AG04449 (cell line): ENCODE measurements around the gene KCNAB1.
A peak's percentile ranks its signal among the peaks of the same experiment; 100 is the strongest.

ENCODE experiments used
- CTCF ChIA-PET: fragments of 350-600 bp; formaldehyde crosslinking; extraction: SDS; loops from one replicate; lab custom pipeline; 2021; ENCODE audit warnings: antibody characterized with exemption; lab: Yijun Ruan, JAX
- POLR2A ChIA-PET: fragments of 400-600, 350-600 bp; formaldehyde crosslinking; extraction: SDS; loops from one replicate; lab custom pipeline; 2020; ENCODE audit warnings: antibody characterized with exemption, inconsistent platforms; lab: Yijun Ruan, JAX
- DNase-seq: peaks from one replicate; pipeline ENCODE4 v3.0.0-alpha.2; 2010; ENCODE audit warnings: low read depth, low spot score
- H3K4me3 ChIP-seq: 2 replicates; pipeline ENCODE4 v1.5.1; 2011; ENCODE audit warnings: low read depth, mild to moderate bottlenecking, control low read depth, low read length
- TF ChIP-seq, protein P1 (sequence below): IDR thresholded peaks from one replicate; pipeline ENCODE4 v1.5.1; 2011; ENCODE audit warnings: mild to moderate bottlenecking, moderate library complexity, low read length, control low read depth, inconsistent platforms; ENCODE audit not compliant: insufficient read depth; ENCODE audit errors: missing control alignments

Gene KCNAB1

DNA sequence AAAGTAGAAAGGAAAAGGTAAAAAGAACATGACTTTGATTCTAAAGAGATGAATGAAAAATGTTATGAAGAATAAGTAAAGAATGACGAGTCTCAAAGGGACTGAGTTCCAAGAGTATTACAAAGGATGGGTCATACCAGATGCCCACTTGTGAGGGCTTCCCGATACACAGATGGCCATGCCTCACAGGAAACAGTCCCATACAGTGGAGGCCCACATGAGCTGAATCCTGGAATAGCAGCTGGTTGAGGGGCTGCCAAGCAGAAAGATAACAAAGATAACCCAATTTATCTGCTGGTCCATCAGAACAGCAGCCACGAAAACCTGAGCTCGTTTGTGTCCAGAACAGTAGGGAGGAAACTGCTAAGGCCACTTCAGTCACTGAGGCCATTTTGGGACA, 430.9 kb downstream of the KCNAB1 start:
- CTCF ChIA-PET, result interaction anchor here (1.2 to 13.3 kb wide), 7 partner anchors 10 to 586 kb away, joined by 3 to 121 read pairs (median 7); no protein-coding TSS in a partner anchor
- no peak overlapping the region for H3K4me3 ChIP-seq

DNA sequence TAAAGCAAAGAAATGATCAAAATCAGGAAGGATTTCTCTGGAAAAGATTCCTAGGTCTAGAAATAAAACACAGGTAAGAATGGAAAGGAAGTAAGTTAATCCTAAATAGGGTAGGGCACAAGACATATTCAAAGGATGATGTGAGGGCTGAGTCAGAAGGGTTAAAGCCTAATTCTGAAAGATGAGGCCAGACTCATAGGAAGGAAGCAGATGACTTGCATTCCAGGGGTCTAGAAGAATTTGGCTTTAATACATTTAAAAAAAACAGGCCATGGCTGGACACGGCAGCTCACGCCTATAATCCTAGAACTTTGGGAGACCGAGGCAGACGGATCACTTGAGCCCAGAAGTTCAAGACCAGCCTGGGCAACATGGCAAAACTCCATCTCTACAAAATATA, 431.4 kb downstream of the KCNAB1 start:
- no peak overlapping the region for H3K4me3 ChIP-seq
- TF ChIP-seq, protein P1, sequence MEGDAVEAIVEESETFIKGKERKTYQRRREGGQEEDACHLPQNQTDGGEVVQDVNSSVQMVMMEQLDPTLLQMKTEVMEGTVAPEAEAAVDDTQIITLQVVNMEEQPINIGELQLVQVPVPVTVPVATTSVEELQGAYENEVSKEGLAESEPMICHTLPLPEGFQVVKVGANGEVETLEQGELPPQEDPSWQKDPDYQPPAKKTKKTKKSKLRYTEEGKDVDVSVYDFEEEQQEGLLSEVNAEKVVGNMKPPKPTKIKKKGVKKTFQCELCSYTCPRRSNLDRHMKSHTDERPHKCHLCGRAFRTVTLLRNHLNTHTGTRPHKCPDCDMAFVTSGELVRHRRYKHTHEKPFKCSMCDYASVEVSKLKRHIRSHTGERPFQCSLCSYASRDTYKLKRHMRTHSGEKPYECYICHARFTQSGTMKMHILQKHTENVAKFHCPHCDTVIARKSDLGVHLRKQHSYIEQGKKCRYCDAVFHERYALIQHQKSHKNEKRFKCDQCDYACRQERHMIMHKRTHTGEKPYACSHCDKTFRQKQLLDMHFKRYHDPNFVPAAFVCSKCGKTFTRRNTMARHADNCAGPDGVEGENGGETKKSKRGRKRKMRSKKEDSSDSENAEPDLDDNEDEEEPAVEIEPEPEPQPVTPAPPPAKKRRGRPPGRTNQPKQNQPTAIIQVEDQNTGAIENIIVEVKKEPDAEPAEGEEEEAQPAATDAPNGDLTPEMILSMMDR, result no peak
- ChIA-PET POLR2A (interaction anchor here (0.8 to 5.4 kb wide), 4 partner anchors 16 to 126 kb away, joined by 3 to 60 read pairs (median 4); partner anchors contain the start of gene TIPARP), CTCF (interaction anchor here (1.6 to 7.1 kb wide), 3 partner anchors 10 to 586 kb away, joined by 5 to 52 read pairs (median 6); no protein-coding TSS in a partner anchor)
- DNase-seq, result peak; percentile 62

More for the DNA sequence above, 430.9 kb downstream of the KCNAB1 start:
- TF ChIP-seq, protein P1, result no peak
- no peak for DNase-seq
- POLR2A ChIA-PET, result interaction anchor here (0.8 to 5.4 kb wide), 4 partner anchors 16 to 127 kb away, joined by 3 to 60 read pairs (median 4); partner anchors contain the start of gene TIPARP

DNA sequence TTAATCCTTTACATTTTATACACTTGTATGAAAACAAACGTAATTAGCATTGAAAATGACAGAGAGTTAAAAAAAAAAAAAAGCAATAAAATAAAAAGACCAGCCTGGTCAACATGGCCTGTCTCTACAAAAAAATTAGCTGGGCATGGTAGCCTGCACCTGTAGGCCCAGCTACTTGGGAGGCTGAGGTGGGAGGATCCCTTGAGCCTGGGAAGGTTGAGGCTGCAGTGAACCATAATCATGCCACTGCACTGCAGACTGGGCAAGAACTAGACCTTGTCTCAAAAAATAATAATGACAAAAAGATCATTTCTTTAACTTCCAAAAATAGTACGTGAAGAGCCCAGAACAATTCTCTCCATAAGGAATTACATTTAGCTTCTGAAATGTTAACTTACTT, 432.6 kb downstream of the KCNAB1 start:
- ChIA-PET CTCF (interaction anchor here (3.4 to 7.1 kb wide), 2 partner anchors 11 to 120 kb away, joined by 13 to 52 read pairs; no protein-coding TSS in a partner anchor), POLR2A (interaction anchor here (0.6 to 5.4 kb wide), 4 partner anchors 9 to 447 kb away, joined by 3 to 60 read pairs (median 4); partner anchors contain the start of gene TIPARP)
- DNase-seq, result no peak
- TF ChIP-seq, protein P1, result no peak
- peak overlapping the region; percentile 71 for H3K4me3 ChIP-seq

DNA sequence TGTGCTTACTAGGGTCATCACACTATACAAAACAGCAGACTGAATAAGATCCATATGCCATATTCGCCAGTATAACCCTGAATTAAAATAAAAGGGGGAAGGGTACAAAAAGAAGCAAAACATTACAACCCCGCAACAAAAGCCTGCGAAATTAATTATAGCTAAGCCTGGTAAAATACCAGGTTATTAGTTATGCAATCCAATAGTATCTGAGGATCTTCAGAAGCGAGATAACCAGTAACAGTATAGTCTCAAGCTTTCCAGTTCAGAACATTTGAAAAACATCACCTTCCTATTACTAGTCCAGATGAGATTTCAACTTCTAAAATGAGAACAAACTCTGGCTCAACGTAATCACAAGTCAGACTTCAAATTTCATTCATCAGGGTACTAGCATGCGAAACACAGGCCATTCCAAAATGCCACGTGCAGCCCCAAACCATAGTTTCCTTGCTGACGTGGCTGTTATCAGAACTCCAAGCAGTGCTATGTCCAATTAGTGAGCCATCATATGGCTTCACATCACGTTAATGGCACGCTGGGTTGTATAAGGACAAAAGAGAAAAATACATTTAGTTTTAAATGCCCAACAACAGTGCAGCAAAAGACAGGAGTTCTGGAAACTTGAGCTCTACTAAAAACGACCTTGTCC, 433.5 kb downstream of the KCNAB1 start:
- TF ChIP-seq, protein P1, result no peak
- peak overlapping the region; percentile 71 for H3K4me3 ChIP-seq
- ChIA-PET CTCF (interaction anchor here (1.0 to 7.1 kb wide), 7 partner anchors 11 to 529 kb away, joined by 3 to 52 read pairs (median 5); no protein-coding TSS in a partner anchor), POLR2A (interaction anchor here (0.6 to 5.4 kb wide), 11 partner anchors 10 to 535 kb away, joined by 3 to 60 read pairs (median 6); partner anchors contain the start of gene TIPARP)
- DNase-seq, result peak; percentile 38

DNA sequence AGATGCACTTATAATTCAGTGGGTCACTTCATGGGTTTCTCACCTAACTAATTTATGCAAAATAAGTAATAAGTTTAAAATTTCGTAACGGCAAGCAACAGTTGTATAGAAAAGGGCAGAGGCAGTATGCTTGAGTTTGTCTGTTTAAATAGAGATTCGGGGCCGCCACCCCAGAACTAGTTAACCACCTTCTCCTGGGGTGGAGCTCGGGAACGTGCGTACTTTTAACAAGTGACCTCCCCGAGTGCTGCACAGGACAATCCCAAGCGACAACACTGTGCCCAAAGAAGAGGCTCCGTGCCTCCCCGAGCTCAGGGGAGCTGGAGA, 434.1 kb downstream of the KCNAB1 start:
- POLR2A ChIA-PET, result interaction anchor here (0.6 to 5.4 kb wide), 14 partner anchors 9 to 534 kb away, joined by 3 to 60 read pairs (median 6); partner anchors contain the start of gene TIPARP
- TF ChIP-seq, protein P1, result no peak
- CTCF ChIA-PET, result interaction anchor here (0.8 to 7.1 kb wide), 8 partner anchors 10 to 528 kb away, joined by 3 to 52 read pairs (median 4); no protein-coding TSS in a partner anchor
- peak overlapping the region; percentile 71 for H3K4me3 ChIP-seq
- no peak for DNase-seq
